Keratinocyte (primary cell): ENCODE results near the gene ARRDC3. TPM values are rescaled to one million over a fixed set of nuclear protein-coding genes. Genes with fewer than 3 reads are reported as not detected.
"Not testable (repeated sequence)": the region's sequence is repeated elsewhere in the genome, so short reads cannot be mapped to it uniquely, and the experiment has no call there.

Experiments used
- DNase-seq: peaks from one replicate; pipeline ENCODE4 v3.0.0-alpha.2; 2011; ENCODE audit warnings: low read depth, missing footprints, low spot score
- FAIRE-seq: peaks from 2 replicates; lab custom pipeline; 2011; peaks lifted over from hg19 to GRCh38; lab: Jason Lieb, UNC
- H2AFZ ChIP-seq: 2 replicates; pipeline ENCODE4 v1.6.0; 2012; ENCODE audit warnings: low read length, control low read depth, inconsistent platforms; ENCODE audit not compliant: control insufficient read depth
- H3K27ac ChIP-seq: 2 replicates; pipeline ENCODE4 v1.5.1; 2011; ENCODE audit warnings: low read length; ENCODE audit not compliant: control insufficient read depth, insufficient read depth
- H3K27me3 ChIP-seq: 3 replicates; pipeline ENCODE4 v1.6.0; 2011; ENCODE audit warnings: low read length; ENCODE audit not compliant: control insufficient read depth, insufficient read depth; ENCODE audit errors: extremely low read depth
- H3K36me3 ChIP-seq, 2 experiments: 2 replicates in 1 of 2; 3 replicates in 1 of 2; pipeline ENCODE4 v1.5.1; 2011; ENCODE audit warnings: low read length in 2 of 2, mild to moderate bottlenecking in 1 of 2; ENCODE audit not compliant: control insufficient read depth in 2 of 2, insufficient read depth in 2 of 2; ENCODE audit errors: extremely low read depth in 1 of 2
- H3K4me1 ChIP-seq: 3 replicates; pipeline ENCODE4 v1.5.1; 2011; ENCODE audit warnings: low read length; ENCODE audit not compliant: control insufficient read depth, insufficient read depth; ENCODE audit errors: extremely low read depth
- H3K4me2 ChIP-seq: 3 replicates; pipeline ENCODE4 v1.6.0; 2011; ENCODE audit warnings: low read depth, low read length; ENCODE audit not compliant: control insufficient read depth, insufficient read depth; ENCODE audit errors: extremely low read depth
- H3K4me3 ChIP-seq, 3 experiments: fragments of 200-600 bp in 1 of 3; sonication (generic) in 1 of 3; 2 replicates in 2 of 3; 3 replicates in 1 of 3; pipeline ENCODE4 v1.5.1; 2011 to 2016; ENCODE audit warnings: low read length in 3 of 3, mild to moderate bottlenecking in 3 of 3, control low read depth in 2 of 3, inconsistent platforms in 1 of 3, low read depth in 1 of 3, mixed read lengths in 1 of 3, mixed run types in 1 of 3, moderate library complexity in 1 of 3; ENCODE audit not compliant: control insufficient read depth in 2 of 3, insufficient read depth in 2 of 3; ENCODE audit errors: extremely low read depth in 1 of 3
- H3K79me2 ChIP-seq: 2 replicates; pipeline ENCODE4 v1.6.0; 2012; ENCODE audit warnings: low read length; ENCODE audit not compliant: control insufficient read depth, insufficient read depth
- H3K9ac ChIP-seq: 3 replicates; pipeline ENCODE4 v1.6.0; 2011; ENCODE audit warnings: low read length; ENCODE audit not compliant: control insufficient read depth, insufficient read depth; ENCODE audit errors: extremely low read depth
- H3K9me1 ChIP-seq: 3 replicates; pipeline ENCODE4 v1.6.0; 2011; ENCODE audit warnings: low read length; ENCODE audit not compliant: control insufficient read depth, insufficient read depth; ENCODE audit errors: extremely low read depth
- H3K9me3 ChIP-seq: 2 replicates; pipeline ENCODE4 v1.5.1; 2012; ENCODE audit warnings: low read depth, low read length; ENCODE audit not compliant: control insufficient read depth
- H4K20me1 ChIP-seq: 3 replicates; pipeline ENCODE4 v1.6.0; 2011; ENCODE audit warnings: low read length; ENCODE audit not compliant: control insufficient read depth, insufficient read depth; ENCODE audit errors: extremely low read depth
- EZH2 ChIP-seq: IDR thresholded peaks from one replicate; pipeline ENCODE4 v1.6.1; 2012; ENCODE audit warnings: inconsistent platforms, mild to moderate bottlenecking, low read length, moderate library complexity
- dilution Hi-C: fragments of 300-500 bp; cut with MboI; formaldehyde crosslinking; loops from one replicate; pipeline ENCODE4 v1.7.0; 2020; ENCODE audit warnings: low sequenced_read_pairs; ENCODE audit not compliant: extremely low pct_ligation_motif_present
- polyA plus RNA-seq, 5 experiments: library from polyadenylated mRNA; depleted of rRNA in 3 of 5; stranded (reverse) in 3 of 5; stranded (forward) in 1 of 5; unstranded in 1 of 5; fragments of >200 nt; gene quantifications; 1 replicate in 1 of 5; 2 replicates in 3 of 5; 3 replicates in 1 of 5; pipeline versions ENCODE4 v1.2.1 to v1.2.3, GENCODE V29; 2011 to 2012; ENCODE audit warnings: missing spikeins in 2 of 5, low read depth in 1 of 5, low replicate concordance in 1 of 5
- TF ChIP-seq, protein P1 (sequence below), 3 experiments: IDR thresholded peaks in 1 of 3; conservative IDR thresholded peaks in 1 of 3; optimal IDR thresholded peaks in 1 of 3; 2 replicates in 2 of 3; 3 replicates in 1 of 3; pipeline versions ENCODE3 to v1.5.1; 2011; ENCODE audit warnings: low read length in 3 of 3, mild to moderate bottlenecking in 3 of 3, moderate library complexity in 2 of 3, control low read depth in 1 of 3, inconsistent platforms in 1 of 3; ENCODE audit not compliant: insufficient read depth in 2 of 3; ENCODE audit errors: extremely low read depth in 1 of 3

The ARRDC3 gene
- polyA plus RNA-seq, 1 donor (not counting 4 experiments of a cell fraction or from before 2014, with no cell fraction given): 8.9 TPM

GRCh38 chr5:91388362-91388761 is 5.2 kb upstream of the ARRDC3 start:
- no peak overlapping the region for H2AFZ ChIP-seq
- H3K4me3 ChIP-seq: no peak overlapping the region
- no peak overlapping the region for H3K9ac ChIP-seq
- TF ChIP-seq EZH2: no peak
- TF ChIP-seq, protein P1, sequence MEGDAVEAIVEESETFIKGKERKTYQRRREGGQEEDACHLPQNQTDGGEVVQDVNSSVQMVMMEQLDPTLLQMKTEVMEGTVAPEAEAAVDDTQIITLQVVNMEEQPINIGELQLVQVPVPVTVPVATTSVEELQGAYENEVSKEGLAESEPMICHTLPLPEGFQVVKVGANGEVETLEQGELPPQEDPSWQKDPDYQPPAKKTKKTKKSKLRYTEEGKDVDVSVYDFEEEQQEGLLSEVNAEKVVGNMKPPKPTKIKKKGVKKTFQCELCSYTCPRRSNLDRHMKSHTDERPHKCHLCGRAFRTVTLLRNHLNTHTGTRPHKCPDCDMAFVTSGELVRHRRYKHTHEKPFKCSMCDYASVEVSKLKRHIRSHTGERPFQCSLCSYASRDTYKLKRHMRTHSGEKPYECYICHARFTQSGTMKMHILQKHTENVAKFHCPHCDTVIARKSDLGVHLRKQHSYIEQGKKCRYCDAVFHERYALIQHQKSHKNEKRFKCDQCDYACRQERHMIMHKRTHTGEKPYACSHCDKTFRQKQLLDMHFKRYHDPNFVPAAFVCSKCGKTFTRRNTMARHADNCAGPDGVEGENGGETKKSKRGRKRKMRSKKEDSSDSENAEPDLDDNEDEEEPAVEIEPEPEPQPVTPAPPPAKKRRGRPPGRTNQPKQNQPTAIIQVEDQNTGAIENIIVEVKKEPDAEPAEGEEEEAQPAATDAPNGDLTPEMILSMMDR (optimal IDR thresholded peaks at IDR 0.05 in 1 of 3, IDR thresholded peaks at IDR 0.05 in 1 of 3, conservative IDR thresholded peaks at IDR 0.05 in 1 of 3; ENCODE audit: extremely low read depth in 1 of 3, insufficient read depth in 2 of 3, low read length in 3 of 3): no peak
- H4K20me1 ChIP-seq: no peaks in the 10 kb centered on the region
- no peak overlapping the region for H3K27ac ChIP-seq
- DNase-seq: no peak
- H3K9me3 ChIP-seq: no peaks in the 10 kb centered on the region
- dilution Hi-C loops: loop anchor here (25.0 kb wide), 1 partner anchor 501 kb away; no protein-coding TSS in a partner anchor
- H3K36me3 ChIP-seq: no peaks in the 10 kb centered on the region
- no peak for FAIRE-seq
- H3K4me1 ChIP-seq: peaks cover 5% of the 10 kb centered on the region
- H3K9me1 ChIP-seq: no peaks in the 10 kb centered on the region
- H3K27me3 ChIP-seq: no peaks in the 10 kb centered on the region
- H3K4me2 ChIP-seq: no peak overlapping the region
- H3K79me2 ChIP-seq: no peaks in the 10 kb centered on the region

GRCh38 chr5:91386120-91386519 is 3.0 kb upstream of the ARRDC3 start:
- DNase-seq (no peak), FAIRE-seq (no peak)
- peaks cover 12% of the 10 kb centered on the region for H3K79me2 ChIP-seq
- no peak overlapping the region for H3K4me3 ChIP-seq
- peaks cover 5% of the 10 kb centered on the region for H3K4me1 ChIP-seq
- no peaks in the 10 kb centered on the region for H3K9me1 ChIP-seq
- no peak for TF ChIP-seq EZH2
- TF ChIP-seq, protein P1 (optimal IDR thresholded peaks at IDR 0.05 in 1 of 3, IDR thresholded peaks at IDR 0.05 in 1 of 3, conservative IDR thresholded peaks at IDR 0.05 in 1 of 3; ENCODE audit: extremely low read depth in 1 of 3, insufficient read depth in 2 of 3, low read length in 3 of 3): no peak
- H2AFZ ChIP-seq: no peak overlapping the region
- no peaks in the 10 kb centered on the region for H3K9me3 ChIP-seq
- no peaks in the 10 kb centered on the region for H3K27me3 ChIP-seq
- dilution Hi-C loops: loop anchor here (25.0 kb wide), 1 partner anchor 499 kb away; no protein-coding TSS in a partner anchor
- no peak overlapping the region for H3K9ac ChIP-seq
- no peak overlapping the region for H3K27ac ChIP-seq
- no peaks in the 10 kb centered on the region for H4K20me1 ChIP-seq
- no peaks in the 10 kb centered on the region for H3K36me3 ChIP-seq
- H3K4me2 ChIP-seq: no peak overlapping the region

DNA sequence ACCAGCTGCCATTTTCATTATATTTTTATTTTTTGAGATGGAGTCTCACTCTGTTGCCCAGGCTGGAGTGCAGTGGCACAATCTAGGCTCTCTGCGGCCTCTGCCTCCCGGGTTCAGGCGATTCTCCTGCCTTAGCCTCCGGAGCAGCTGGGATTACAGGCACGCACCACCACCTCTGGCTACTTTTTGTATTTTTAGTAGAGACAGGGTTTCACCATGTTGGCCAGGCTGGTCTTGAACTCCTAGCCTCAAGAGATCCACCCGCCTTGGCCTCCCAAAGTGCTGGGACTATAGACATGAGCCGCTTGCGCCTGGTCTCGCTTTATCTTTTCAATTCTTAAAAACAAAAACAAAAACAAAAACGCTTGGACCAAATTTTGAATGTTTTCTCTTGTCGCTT is 2.5 kb upstream of the ARRDC3 start:
- dilution Hi-C loops: loop anchor here (25.0 kb wide), 1 partner anchor 498 kb away; no protein-coding TSS in a partner anchor
- not testable (repeated sequence) for H3K4me1 ChIP-seq, H3K27ac ChIP-seq, H2AFZ ChIP-seq, H3K9me1 ChIP-seq, H3K9ac ChIP-seq, H3K4me2 ChIP-seq, H3K9me3 ChIP-seq, H3K36me3 ChIP-seq, H3K27me3 ChIP-seq, FAIRE-seq, H3K4me3 ChIP-seq, H4K20me1 ChIP-seq, DNase-seq
- H3K79me2 ChIP-seq: peaks cover 13% of the 10 kb centered on the region
